ENCODE results near the gene FHIT.

The FHIT gene

DNA sequence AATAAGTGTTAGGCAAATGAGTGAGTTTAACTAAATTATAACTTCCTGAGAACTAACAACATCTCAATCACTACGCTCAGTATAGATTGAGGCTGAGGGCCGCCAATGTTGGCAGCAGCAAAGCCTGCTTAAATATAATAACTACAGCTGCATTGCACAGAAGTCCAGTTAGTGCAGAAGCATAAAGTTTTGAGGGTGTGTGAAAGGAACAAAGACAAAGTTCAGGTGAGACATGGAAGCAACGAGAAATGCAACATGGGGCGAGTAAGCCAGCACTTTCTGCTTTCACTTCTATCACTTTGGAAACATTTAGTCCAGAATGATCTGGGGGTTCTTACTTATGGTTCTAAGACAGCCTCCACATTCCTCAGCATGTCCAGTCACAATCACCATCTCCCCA is 1149.1 kb downstream of the FHIT start:
- DNase-seq (ENCODE audit: low spot score): no peak

DNA sequence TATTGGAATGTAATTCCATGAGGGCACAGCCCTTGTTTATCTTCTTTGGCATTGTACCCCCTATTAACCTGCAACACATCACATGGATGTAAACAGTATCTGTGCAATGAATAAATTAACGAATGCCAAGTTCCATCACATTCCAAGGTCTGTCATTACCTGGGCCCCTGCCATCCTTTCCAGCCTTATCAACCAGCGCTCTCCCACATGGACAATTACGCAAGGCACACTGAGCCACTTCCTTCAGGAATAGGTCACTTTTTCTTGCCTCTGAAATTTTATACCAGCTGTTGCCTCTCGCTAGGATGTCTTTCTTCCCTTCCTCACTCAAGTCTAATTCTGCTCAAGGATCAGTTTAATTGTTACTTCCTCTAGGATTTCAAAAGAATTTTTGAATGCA is 1149.6 kb downstream of the FHIT start:
- no peak for DNase-seq (ENCODE audit: low spot score)

DNA sequence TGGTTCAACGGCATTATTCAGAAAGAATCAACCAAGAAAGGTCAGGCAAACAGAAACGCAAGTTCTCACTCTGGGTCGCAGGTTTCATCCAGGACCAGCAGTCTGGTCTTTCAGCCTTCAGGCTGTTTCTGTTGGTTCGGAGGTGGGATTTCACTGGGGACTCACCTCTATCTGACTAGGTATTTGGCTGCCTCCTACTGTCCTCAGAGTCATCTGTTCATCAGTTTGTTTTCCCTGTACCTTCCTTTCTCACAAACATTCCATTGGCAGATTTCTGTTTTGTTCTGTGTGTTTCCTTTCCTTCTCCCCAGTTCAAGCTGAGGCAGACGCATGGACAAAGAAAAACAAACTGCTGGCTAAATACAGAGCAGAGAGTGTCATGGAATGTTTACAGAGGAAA is 1154.8 kb downstream of the FHIT start:
- DNase-seq (ENCODE audit: low spot score): no peak

DNA sequence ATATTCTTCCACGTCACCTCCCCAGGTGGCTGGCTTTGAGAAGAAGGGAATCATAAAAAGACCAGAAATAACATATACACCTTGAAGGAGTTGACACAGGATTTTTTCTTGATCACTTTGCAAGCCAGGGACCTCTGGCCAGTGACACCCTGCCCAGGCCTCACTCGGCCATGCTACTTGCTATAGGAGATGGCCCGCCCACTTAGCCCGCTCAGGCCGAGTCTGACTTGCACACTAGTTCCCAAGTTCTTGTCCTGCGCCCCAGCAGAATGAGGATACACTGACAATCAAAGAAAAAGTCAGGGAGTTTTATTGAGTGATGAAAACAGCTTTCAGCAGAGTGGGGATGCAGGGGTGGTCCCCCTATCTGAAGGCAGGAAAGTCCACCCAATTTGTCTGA is 1155.3 kb downstream of the FHIT start:
- DNase-seq (ENCODE audit: low spot score): no peak

DNA sequence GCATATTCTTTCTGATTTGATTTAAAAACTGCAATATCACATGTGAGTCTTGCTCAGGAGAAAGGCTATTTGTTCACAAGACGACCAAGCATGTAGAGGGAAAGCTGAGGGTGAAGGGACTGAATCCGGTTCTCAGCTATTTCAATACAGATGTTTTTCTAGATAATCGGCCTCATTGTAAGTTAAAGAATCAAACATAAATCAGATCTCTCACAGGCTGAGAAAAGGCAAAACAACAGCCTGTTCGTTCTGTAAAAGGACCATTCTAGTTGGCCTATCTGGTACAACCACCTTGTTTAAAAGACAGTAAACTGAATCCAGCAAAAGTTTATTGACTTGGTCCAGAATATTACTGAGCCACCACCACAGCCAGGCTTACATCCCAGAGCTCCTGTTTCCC is 1155.7 kb downstream of the FHIT start:
- no peak for DNase-seq (ENCODE audit: low spot score)

GRCh38 chr3:60094392-60094947 is 1156.8 kb downstream of the FHIT start:
- DNase-seq (ENCODE audit: low spot score): no peak

DNA sequence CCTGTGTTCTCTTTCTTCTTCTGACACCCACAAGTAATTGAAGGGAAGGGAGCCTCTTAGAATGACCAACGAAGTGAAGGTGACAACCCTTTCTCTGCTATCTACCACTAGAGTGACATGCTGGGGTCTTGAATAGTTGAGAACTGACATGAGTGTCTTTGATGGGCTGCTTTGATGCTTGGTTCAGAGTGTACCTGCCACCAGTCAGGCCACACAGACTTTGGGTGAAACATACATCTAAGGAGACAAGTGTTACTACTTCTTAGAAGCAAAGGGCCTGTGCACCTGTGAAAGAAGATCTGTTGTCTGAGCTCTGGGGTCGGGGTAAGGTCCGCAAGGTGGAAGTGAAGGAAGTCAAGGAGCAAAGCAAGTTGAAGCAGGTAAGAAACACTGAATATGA is 1160.7 kb downstream of the FHIT start:
- no peak for DNase-seq (ENCODE audit: low spot score)

DNA sequence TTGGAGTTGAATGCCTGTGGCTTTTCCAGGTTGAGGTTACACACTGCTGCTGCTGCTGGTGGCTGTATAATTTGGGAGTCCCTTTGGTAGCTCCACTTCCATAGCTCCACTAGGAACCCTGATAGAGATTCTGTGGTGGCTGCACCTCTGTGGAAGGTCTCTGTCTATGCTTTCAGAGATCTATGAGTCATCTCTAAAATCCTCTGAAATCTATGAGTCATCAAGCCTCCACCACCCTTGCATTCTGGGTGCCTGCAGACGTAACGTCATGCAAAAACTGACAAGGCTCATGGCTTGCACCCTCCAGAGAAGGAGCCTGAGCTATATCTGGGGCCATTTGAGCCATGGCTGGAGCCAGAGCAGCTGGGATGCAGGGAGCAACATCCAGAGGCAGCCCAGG is 1164.4 kb downstream of the FHIT start:
- no peak for DNase-seq (ENCODE audit: low spot score)

DNA sequence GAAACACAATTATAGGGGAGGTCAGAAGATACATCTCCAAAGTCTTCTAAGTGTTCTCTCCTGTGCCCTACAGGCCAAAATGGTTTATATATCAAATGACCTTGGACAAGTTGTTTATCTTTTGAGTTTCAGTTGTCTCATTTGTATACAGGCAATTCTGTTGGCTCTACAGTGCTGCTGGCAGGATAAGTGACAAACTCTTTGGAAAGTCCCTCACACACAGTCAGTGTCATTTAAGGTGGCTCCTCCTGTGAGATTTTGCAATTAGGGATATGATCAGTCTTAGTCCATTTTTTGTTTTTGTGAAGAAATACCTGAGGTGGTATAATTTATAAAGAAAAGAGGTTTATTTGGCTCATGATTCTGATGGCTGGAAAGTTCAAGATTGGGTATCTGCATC is 1165.6 kb downstream of the FHIT start:
- DNase-seq (ENCODE audit: low spot score): no peak

DNA sequence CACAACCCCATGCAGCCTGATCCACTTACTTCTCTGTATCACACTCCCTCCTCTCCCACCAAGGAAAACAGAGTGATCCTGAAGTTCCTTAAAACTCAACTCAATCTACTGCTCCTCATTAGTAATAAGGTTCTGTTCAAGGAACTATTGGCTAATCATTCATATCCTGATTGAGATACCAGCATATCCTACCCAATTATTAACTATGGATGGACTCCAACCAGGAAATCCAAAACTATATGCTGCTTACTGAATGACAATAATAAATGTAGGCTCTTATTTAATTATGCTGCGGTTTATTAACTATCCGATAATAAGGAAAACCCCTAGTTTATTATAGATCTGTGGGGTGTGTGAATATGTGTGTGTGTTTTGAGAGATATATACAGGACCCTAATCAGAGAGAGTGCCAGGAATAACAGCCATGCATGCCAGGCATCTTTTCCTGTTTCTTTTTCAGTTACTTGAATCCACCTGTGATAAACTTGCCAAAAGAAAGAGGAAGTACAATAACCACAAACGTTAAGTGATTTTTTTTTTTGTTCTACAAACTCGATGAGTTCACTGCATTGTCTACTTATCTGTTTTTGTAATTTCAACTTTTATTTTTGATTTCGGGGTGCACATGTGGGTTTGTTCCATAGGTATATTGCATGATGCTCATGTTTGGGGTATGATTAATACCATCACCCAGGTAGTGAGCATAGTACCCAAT is 1169.7 kb downstream of the FHIT start:
- no peak for DNase-seq (ENCODE audit: low spot score)

GRCh38 chr3:60080648-60081047 is 1170.6 kb downstream of the FHIT start:
- DNase-seq (ENCODE audit: low spot score): no peak

GRCh38 chr3:60079076-60079475 is 1172.2 kb downstream of the FHIT start:
- DNase-seq (ENCODE audit: low spot score): no peak

DNA sequence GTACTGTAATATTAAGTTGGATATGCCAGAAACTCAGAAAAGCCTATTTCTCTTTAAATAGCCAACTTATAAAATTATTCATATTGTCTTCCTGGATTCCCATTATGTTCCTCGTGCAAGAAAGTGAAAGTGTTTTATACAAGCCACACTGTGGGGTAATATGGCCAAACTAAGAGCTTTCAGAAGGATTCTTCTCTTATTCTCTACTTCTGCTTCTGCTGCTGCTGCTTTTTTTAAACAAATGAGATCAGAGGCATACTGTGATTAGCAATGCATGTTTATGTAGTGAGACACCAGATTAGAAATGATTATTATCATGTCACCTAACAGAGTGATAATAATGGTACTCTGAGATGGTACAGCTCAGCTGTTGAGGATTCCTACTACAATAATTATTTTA is 1174.9 kb downstream of the FHIT start:
- DNase-seq (ENCODE audit: low spot score): no peak

DNA sequence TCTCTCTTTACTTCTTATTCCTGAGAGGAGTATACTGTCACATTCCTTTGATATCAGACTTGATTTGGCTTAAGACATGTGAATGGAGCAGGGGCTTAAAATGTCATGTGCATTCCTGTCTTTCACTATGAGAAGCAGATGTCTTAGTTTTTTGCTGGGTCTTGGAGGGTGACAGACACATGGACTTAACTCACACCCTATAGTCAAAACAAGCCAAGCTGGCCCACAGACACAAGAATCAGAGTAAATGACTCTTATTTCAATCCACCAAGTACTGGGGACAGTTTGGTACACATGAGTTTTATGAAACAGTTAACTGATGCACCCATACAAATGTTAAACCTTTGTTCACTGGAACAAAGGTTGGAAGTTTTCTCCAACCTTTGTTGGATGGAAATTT is 1177.3 kb downstream of the FHIT start:
- DNase-seq (ENCODE audit: low spot score): no peak

- no peak for DNase-seq (ENCODE audit: low spot score)
Observed at GRCh38 chr3:60073228-60073627, 1178.0 kb downstream of the FHIT start.

GRCh38 chr3:60070366-60070765 is 1180.9 kb downstream of the FHIT start:
- no peak for DNase-seq (ENCODE audit: low spot score)

- DNase-seq (ENCODE audit: low spot score): no peak
Observed at GRCh38 chr3:60065227-60065868, 1185.9 kb downstream of the FHIT start.

GRCh38 chr3:60064210-60065178 is 1186.8 kb downstream of the FHIT start:
- DNase-seq (ENCODE audit: low spot score): no peak

DNA sequence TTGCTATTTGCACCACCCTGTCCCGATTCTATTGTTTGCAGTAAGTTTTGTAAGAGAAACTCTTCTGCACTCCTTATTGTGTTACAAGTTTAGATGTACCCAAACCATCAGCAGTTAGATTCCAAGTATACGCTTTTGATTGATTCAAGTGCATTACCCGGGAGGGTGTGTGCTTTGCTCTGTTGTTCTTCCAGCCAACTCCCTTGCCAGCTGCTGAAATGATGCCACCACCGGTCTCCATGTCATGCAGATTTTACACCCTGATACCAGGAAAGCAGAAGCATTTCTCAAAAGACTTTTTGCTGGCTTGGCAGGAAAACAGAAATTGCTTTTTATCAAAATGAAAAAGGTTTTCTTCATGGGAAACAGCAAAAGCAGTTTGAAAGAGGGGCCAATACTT is 1194.8 kb downstream of the FHIT start:
- no peak for DNase-seq (ENCODE audit: low spot score)

GRCh38 chr3:60055765-60056164 is 1195.5 kb downstream of the FHIT start:
- no peak for DNase-seq (ENCODE audit: low spot score)

DNA sequence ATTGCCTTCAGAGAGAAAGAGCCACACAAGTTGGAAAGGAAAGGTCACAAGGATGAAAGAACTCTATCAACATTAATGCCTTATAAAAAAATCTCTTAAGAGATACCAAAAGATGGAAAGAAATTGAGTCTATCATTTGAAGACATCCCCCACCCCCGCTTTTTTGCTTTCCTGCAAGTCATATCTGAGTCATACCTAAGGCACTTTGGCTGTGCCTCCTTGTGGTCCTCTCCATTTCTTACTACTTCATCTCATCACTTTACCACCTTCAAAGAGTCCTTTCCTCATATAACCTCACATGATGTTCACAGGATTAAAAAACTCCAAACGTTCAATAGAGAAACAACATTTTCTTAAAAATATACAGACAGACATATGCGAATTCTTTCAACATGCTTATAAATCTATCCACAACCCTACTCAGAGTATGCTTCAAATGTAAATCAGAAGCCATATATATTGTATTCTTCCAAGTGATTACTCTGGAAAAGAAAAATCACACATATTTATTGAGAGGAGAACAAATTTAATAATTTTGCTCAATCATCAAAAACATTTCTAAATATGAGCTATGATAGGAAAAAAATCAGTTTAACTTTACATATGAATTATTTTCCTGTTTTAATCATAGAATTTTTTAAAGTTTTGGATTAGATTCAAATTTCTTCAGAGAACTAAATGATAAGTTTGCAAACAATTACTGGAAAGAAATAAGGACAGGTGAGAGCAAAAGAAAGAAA is 1197.6 kb downstream of the FHIT start:
- no peak for DNase-seq (ENCODE audit: low spot score)

DNA sequence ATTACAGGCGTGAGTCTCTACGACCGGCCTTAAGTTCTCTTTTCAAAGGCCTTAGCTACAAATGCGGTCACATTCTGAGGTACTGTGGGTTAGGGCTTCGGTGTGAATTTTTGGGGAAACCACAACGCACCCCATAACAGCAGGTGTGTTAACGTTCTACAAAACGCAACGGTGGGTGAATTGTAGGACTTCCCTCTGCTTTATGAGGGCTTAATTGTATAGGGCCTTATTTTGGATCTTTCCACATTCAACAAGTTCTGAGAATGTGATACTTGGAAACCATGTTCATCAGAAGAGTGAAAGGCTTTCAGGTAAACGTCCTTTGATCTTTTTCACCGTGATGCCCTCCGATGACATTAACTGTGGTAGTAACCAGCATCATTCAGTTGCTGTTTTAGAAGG is 1202.8 kb downstream of the FHIT start:
- DNase-seq (ENCODE audit: low spot score): no peak
